Measurements from ENCODE around the gene AOPEP. TPM values are rescaled to one million over a fixed set of nuclear protein-coding genes. Genes with fewer than 3 reads are reported as not detected.

Gene AOPEP
- total RNA-seq, 4 donors from 2014 or later = 80.7 to 428 (median 126) TPM

DNA sequence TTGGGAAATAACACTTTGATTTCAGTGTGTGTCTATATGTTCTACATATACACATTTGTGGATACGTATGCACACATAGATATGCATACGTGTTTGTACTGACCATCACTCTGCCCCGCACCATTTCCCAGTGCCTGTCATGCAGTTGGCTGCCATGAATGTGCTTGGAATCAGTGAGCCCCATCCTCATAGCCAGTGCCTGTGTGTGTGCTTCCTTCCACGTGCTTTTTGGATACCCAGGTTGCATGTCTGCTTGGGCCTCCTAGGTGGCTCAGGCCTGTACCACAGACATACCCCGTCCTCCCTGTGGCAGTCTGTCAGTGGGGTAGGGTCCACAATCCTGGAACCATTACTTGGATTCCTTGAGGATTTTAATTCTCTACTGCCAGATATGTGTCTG is 347.4 kb downstream of the AOPEP start:
- Histone ChIP-seq H3K36me3 (no peaks in the 10 kb centered on the region), H3K4me1 (peaks cover 30 to 38% of the 10 kb centered on the region in 2 donors), H3K27ac (peak overlapping the region in 1 of 2 donors; percentile 30), H3K4me3 (no peak overlapping the region), H3K9me3 (no peaks in the 10 kb centered on the region), H3K27me3 (no peaks in the 10 kb centered on the region)
- TF ChIP-seq, protein P1, sequence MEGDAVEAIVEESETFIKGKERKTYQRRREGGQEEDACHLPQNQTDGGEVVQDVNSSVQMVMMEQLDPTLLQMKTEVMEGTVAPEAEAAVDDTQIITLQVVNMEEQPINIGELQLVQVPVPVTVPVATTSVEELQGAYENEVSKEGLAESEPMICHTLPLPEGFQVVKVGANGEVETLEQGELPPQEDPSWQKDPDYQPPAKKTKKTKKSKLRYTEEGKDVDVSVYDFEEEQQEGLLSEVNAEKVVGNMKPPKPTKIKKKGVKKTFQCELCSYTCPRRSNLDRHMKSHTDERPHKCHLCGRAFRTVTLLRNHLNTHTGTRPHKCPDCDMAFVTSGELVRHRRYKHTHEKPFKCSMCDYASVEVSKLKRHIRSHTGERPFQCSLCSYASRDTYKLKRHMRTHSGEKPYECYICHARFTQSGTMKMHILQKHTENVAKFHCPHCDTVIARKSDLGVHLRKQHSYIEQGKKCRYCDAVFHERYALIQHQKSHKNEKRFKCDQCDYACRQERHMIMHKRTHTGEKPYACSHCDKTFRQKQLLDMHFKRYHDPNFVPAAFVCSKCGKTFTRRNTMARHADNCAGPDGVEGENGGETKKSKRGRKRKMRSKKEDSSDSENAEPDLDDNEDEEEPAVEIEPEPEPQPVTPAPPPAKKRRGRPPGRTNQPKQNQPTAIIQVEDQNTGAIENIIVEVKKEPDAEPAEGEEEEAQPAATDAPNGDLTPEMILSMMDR (IDR thresholded peaks at IDR 0.05) = no peak
- TF ChIP-seq POLR2A (IDR thresholded peaks at IDR 0.05) = no peak
- DNase-seq = no peak
- intact Hi-C loops (cut with DNase I; ENCODE audit: low total_unique reads) = no loop called here

DNA sequence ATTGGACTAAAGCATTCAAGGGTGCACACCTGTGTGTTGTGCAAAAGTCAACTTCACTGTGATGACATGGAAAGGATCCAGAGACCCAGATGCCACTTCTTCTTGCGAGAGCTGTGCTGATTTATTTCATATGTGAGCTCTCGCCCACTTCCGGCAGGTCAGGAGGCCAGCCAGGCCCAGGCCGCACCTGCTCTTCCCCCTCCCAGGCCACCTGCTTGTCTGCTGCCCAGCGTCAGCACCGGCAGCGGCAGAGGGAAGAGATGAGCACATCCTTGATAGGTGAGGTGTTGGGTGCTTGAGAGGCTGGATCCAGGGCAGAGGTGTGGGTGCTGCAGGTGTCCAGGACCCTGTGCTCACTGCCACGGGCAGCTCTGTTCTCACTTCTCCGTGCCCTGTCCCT is 348.1 kb downstream of the AOPEP start:
- no peaks in the 10 kb centered on the region for H3K9me3 ChIP-seq
- DNase-seq = no peak
- TF ChIP-seq, protein P1 (IDR thresholded peaks at IDR 0.05) = no peak
- no peak for TF ChIP-seq POLR2A (IDR thresholded peaks at IDR 0.05)
- no peaks in the 10 kb centered on the region for H3K36me3 ChIP-seq
- H3K4me1 ChIP-seq = peaks cover 30 to 40% of the 10 kb centered on the region in 2 donors
- peak overlapping the region; percentile 11 to 73 for H3K27ac ChIP-seq
- no peaks in the 10 kb centered on the region for H3K27me3 ChIP-seq
- intact Hi-C loops (cut with DNase I; ENCODE audit: low total_unique reads) = no loop called here
- no peak overlapping the region for H3K4me3 ChIP-seq

- Histone ChIP-seq H3K27me3 (no peaks in the 10 kb centered on the region), H3K4me1 (peaks cover 26 to 36% of the 10 kb centered on the region in 2 donors), H3K27ac (peak overlapping the region; percentile 14 to 73), H3K36me3 (no peaks in the 10 kb centered on the region), H3K4me3 (no peak overlapping the region), H3K9me3 (no peaks in the 10 kb centered on the region)
- TF ChIP-seq, protein P1 (IDR thresholded peaks at IDR 0.05) = no peak
- TF ChIP-seq POLR2A (IDR thresholded peaks at IDR 0.05) = no peak
- DNase-seq = no peak
- intact Hi-C loops (cut with DNase I; ENCODE audit: low total_unique reads) = no loop called here
Observed at GRCh38 chr9:95075700-95076099, 349.2 kb downstream of the AOPEP start.

DNA sequence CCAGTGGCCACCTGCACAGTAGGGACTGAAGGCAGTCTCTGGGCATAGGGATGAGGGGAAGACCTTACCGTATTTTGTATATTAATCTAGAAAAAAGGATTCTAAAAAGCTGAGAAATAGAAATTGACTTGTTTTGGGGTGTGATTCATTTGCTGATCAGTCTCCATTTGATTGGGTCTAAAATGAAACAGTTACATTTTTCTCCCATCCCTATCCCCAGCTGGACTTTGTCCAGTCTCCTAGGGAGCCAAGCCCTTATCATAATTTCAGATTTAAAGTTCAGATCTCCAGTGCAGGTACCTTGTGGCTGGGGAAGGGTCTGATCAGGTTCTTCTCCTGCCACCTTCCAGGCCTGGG is 350.2 kb downstream of the AOPEP start:
- TF ChIP-seq POLR2A (IDR thresholded peaks at IDR 0.05) = no peak
- TF ChIP-seq, protein P1 (IDR thresholded peaks at IDR 0.05) = no peak
- intact Hi-C loops (cut with DNase I; ENCODE audit: low total_unique reads) = no loop called here
- H3K4me3 ChIP-seq = no peak overlapping the region
- no peaks in the 10 kb centered on the region for H3K9me3 ChIP-seq
- no peak for DNase-seq
- H3K27ac ChIP-seq = peak overlapping the region; percentile 73
- H3K36me3 ChIP-seq = no peaks in the 10 kb centered on the region
- H3K27me3 ChIP-seq = no peaks in the 10 kb centered on the region
- peaks cover 20 to 36% of the 10 kb centered on the region in 2 donors for H3K4me1 ChIP-seq

- intact Hi-C loops (cut with DNase I; ENCODE audit: low total_unique reads) = no loop called here
- no peak for TF ChIP-seq POLR2A (IDR thresholded peaks at IDR 0.05)
- TF ChIP-seq, protein P1 (IDR thresholded peaks at IDR 0.05) = peak in 1 of 4 experiments; percentile 3
- DNase-seq = no peak
Observed at GRCh38 chr9:95077053-95077765, 350.7 kb downstream of the AOPEP start.

More at GRCh38 chr9:95077053-95077765, 350.7 kb downstream of the AOPEP start:
- Histone ChIP-seq H3K36me3 (no peaks in the 10 kb centered on the region), H3K9me3 (no peaks in the 10 kb centered on the region), H3K4me1 (peaks cover 20 to 36% of the 10 kb centered on the region in 2 donors), H3K27ac (peak overlapping the region; percentile 73), H3K27me3 (no peaks in the 10 kb centered on the region), H3K4me3 (no peak overlapping the region)

All from uterus (tissue), 4 donors.